ENCODE results near the gene CNOT4. TPM values are rescaled to one million over a fixed set of nuclear protein-coding genes. Genes with fewer than 3 reads are reported as not detected.

The CNOT4 gene
- total and polyA plus RNA-seq, 10 of the 15 experiments (the other 5 are each of a cell fraction or from before 2014, with no cell fraction given) = 9.4 to 29.6 (median 16.6) TPM

DNA sequence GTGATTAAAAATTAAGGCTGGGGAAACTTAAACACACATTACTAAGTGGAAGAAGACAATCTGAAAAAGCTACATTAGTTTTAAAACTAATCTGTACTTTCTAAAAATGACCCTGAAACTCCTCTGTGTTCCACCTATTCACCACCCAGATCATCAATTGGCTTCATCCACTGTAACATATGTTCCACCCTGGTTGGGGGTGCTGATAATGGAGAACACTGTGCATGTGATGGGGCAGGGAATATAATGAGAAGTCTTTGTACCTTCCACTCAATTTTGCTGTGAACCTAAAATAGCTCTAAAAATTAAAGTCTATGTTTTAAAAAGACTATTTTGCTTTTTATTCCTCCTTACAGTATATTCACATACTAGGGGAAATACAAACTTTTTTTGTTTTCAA lies 132.7 kb downstream of the CNOT4 start (continued):
- TF ChIP-seq KLF5 (IDR thresholded peaks at IDR 0.05; ENCODE audit: partially characterized antibody) (no peak), HDAC2 (IDR thresholded peaks at IDR 0.05) (no peak)
- TF ChIP-seq, protein P1, sequence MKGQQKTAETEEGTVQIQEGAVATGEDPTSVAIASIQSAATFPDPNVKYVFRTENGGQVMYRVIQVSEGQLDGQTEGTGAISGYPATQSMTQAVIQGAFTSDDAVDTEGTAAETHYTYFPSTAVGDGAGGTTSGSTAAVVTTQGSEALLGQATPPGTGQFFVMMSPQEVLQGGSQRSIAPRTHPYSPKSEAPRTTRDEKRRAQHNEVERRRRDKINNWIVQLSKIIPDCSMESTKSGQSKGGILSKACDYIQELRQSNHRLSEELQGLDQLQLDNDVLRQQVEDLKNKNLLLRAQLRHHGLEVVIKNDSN (IDR thresholded peaks at IDR 0.05; ENCODE audit: borderline replicate concordance, extremely low read length, insufficient read depth, low read depth, low read length) = no peak
- TF ChIP-seq, protein P2, sequence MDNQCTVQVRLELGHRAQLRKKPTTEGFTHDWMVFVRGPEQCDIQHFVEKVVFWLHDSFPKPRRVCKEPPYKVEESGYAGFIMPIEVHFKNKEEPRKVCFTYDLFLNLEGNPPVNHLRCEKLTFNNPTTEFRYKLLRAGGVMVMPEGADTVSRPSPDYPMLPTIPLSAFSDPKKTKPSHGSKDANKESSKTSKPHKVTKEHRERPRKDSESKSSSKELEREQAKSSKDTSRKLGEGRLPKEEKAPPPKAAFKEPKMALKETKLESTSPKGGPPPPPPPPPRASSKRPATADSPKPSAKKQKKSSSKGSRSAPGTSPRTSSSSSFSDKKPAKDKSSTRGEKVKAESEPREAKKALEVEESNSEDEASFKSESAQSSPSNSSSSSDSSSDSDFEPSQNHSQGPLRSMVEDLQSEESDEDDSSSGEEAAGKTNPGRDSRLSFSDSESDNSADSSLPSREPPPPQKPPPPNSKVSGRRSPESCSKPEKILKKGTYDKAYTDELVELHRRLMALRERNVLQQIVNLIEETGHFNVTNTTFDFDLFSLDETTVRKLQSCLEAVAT (IDR thresholded peaks at IDR 0.05) = no peak

DNA sequence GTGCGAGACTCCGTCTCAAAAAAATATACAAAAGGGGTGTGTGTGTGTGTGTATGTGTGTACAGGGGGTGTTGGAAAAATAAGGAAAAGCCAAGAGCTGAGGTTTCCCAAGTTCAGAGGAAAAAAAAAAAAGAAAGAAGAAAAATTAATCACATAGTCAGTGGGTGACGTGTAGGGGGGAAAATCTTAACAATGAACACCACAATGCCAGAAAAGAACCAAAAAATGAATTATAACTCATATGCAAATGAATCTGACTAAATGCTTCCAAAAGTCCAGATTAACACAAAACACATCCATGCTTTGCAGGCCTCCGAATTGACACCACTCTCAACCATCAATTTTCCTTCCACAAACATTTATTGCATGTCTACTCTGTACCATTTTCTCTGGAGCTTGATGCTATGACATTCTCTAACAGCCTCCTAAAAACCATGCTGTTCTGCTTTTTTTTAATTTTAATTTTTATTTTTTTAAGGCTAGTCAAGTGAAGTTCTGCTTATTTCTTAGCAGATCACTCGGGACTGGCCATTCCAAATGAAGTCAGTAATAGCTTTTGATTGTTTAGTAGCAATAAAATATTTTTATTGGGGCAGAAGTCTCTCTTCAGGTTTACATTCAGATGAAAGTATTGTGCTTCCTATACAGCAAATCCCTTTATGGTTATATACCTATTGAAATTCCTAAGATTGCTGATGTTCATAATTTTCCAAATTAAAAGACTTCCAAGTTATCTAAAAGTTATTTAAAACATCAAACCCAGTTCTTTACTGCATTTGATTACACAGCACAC lies 133.8 kb downstream of the CNOT4 start:
- CTCF ChIA-PET = interaction anchor here (0.6 to 3.1 kb wide), 4 partner anchors 10 to 95 kb away, joined by 3 to 9 read pairs (median 4); no protein-coding TSS in a partner anchor
- Histone ChIP-seq H3K79me2 (ENCODE audit: control insufficient read depth, insufficient read depth, low read length) (no peaks in the 10 kb centered on the region), H3K4me1 (ENCODE audit: control insufficient read depth, insufficient read depth, low read length) (no peaks in the 10 kb centered on the region), H3K27me3 (replicated peaks in 1 of 2; ENCODE audit: control insufficient read depth in 2 of 2, insufficient read depth in 2 of 2, low read length in 1 of 2) (no peaks in the 10 kb centered on the region), H3K4me2 (ENCODE audit: control insufficient read depth, insufficient read depth) (no peak overlapping the region), H3K9me3 (replicated peaks; ENCODE audit: control insufficient read depth, insufficient read depth, low read length) (no peaks in the 10 kb centered on the region), H3K36me3 (ENCODE audit: control insufficient read depth in 2 of 2, insufficient read depth in 2 of 2, low read length in 1 of 2) (no peaks in the 10 kb centered on the region), H3K4me3 (no peak overlapping the region), H3K9ac (ENCODE audit: control insufficient read depth, insufficient read depth, low read length) (no peak overlapping the region), H2AFZ (ENCODE audit: control insufficient read depth, low read depth, low read length) (no peak overlapping the region), H3K27ac (ENCODE audit: control insufficient read depth, insufficient read depth) (no peak overlapping the region), H4K20me1 (ENCODE audit: control insufficient read depth, insufficient read depth) (no peaks in the 10 kb centered on the region)
- in situ Hi-C loops (cut with MboI) (no loop called here), intact Hi-C loops (cut with micrococcal nuclease; ENCODE audit: unreplicated experiment) (no loop called here)
- no TSS peak for BruUV-seq (replicated peaks)
- SMC1A ChIA-PET (ENCODE audit: uncharacterized antibody, unreplicated experiment) = interaction anchor here (1.1 to 2.1 kb wide), 4 partner anchors 12 to 101 kb away, joined by 3 to 7 read pairs (median 4); no protein-coding TSS in a partner anchor
- 91% methylated on average over 5 of the region's 5 CpGs for WGBS (ENCODE audit: insufficient coverage, insufficient replicate concordance, low lambda C conversion rate, missing lambda C conversion rate)
- POLR2A ChIA-PET = interaction anchor here (1.0 kb wide), 1 partner anchor 10 kb away, joined by 4 read pairs; no protein-coding TSS in a partner anchor
- RAD21 ChIA-PET (ENCODE audit: unreplicated experiment) = no interaction called here
- DNase-seq (ENCODE audit: low read depth, low spot score) (no peak), FAIRE-seq (no peak), ATAC-seq (no peak)
- TF ChIP-seq, protein P3, sequence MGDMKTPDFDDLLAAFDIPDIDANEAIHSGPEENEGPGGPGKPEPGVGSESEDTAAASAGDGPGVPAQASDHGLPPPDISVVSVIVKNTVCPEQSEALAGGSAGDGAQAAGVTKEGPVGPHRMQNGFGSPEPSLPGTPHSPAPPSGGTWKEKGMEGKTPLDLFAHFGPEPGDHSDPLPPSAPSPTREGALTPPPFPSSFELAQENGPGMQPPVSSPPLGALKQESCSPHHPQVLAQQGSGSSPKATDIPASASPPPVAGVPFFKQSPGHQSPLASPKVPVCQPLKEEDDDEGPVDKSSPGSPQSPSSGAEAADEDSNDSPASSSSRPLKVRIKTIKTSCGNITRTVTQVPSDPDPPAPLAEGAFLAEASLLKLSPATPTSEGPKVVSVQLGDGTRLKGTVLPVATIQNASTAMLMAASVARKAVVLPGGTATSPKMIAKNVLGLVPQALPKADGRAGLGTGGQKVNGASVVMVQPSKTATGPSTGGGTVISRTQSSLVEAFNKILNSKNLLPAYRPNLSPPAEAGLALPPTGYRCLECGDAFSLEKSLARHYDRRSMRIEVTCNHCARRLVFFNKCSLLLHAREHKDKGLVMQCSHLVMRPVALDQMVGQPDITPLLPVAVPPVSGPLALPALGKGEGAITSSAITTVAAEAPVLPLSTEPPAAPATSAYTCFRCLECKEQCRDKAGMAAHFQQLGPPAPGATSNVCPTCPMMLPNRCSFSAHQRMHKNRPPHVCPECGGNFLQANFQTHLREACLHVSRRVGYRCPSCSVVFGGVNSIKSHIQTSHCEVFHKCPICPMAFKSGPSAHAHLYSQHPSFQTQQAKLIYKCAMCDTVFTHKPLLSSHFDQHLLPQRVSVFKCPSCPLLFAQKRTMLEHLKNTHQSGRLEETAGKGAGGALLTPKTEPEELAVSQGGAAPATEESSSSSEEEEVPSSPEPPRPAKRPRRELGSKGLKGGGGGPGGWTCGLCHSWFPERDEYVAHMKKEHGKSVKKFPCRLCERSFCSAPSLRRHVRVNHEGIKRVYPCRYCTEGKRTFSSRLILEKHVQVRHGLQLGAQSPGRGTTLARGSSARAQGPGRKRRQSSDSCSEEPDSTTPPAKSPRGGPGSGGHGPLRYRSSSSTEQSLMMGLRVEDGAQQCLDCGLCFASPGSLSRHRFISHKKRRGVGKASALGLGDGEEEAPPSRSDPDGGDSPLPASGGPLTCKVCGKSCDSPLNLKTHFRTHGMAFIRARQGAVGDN (IDR thresholded peaks at IDR 0.05) = no peak
- TF ChIP-seq, protein P4, sequence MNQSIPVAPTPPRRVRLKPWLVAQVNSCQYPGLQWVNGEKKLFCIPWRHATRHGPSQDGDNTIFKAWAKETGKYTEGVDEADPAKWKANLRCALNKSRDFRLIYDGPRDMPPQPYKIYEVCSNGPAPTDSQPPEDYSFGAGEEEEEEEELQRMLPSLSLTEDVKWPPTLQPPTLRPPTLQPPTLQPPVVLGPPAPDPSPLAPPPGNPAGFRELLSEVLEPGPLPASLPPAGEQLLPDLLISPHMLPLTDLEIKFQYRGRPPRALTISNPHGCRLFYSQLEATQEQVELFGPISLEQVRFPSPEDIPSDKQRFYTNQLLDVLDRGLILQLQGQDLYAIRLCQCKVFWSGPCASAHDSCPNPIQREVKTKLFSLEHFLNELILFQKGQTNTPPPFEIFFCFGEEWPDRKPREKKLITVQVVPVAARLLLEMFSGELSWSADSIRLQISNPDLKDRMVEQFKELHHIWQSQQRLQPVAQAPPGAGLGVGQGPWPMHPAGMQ (IDR thresholded peaks at IDR 0.05; ENCODE audit: borderline replicate concordance) = no peak
- TF ChIP-seq, protein P5, sequence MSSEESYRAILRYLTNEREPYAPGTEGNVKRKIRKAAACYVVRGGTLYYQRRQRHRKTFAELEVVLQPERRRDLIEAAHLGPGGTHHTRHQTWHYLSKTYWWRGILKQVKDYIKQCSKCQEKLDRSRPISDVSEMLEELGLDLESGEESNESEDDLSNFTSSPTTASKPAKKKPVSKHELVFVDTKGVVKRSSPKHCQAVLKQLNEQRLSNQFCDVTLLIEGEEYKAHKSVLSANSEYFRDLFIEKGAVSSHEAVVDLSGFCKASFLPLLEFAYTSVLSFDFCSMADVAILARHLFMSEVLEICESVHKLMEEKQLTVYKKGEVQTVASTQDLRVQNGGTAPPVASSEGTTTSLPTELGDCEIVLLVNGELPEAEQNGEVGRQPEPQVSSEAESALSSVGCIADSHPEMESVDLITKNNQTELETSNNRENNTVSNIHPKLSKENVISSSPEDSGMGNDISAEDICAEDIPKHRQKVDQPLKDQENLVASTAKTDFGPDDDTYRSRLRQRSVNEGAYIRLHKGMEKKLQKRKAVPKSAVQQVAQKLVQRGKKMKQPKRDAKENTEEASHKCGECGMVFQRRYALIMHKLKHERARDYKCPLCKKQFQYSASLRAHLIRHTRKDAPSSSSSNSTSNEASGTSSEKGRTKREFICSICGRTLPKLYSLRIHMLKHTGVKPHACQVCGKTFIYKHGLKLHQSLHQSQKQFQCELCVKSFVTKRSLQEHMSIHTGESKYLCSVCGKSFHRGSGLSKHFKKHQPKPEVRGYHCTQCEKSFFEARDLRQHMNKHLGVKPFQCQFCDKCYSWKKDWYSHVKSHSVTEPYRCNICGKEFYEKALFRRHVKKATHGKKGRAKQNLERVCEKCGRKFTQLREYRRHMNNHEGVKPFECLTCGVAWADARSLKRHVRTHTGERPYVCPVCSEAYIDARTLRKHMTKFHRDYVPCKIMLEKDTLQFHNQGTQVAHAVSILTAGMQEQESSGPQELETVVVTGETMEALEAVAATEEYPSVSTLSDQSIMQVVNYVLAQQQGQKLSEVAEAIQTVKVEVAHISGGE (CRISPR knock-in tag; IDR thresholded peaks at IDR 0.05) = no peak
- no peak for TF ChIP-seq PML (IDR thresholded peaks at IDR 0.05; ENCODE audit: low read length)
- no peak for TF ChIP-seq SPI1 (IDR thresholded peaks at IDR 0.05; ENCODE audit: borderline replicate concordance, insufficient read depth, low read depth, low read length)

Measured in GM12878 (cell line).